HG03378 (cell line): Measurements from ENCODE around the gene TRRAP.

Source experiments
- ATAC-seq: cut with Tn5 transposase; IDR thresholded peaks from one replicate; pipeline ENCODE4 v1.9.1; 2021; ENCODE audit warnings: mild to moderate bottlenecking, moderate library complexity; ENCODE audit not compliant: unreplicated experiment

TRRAP gene

DNA sequence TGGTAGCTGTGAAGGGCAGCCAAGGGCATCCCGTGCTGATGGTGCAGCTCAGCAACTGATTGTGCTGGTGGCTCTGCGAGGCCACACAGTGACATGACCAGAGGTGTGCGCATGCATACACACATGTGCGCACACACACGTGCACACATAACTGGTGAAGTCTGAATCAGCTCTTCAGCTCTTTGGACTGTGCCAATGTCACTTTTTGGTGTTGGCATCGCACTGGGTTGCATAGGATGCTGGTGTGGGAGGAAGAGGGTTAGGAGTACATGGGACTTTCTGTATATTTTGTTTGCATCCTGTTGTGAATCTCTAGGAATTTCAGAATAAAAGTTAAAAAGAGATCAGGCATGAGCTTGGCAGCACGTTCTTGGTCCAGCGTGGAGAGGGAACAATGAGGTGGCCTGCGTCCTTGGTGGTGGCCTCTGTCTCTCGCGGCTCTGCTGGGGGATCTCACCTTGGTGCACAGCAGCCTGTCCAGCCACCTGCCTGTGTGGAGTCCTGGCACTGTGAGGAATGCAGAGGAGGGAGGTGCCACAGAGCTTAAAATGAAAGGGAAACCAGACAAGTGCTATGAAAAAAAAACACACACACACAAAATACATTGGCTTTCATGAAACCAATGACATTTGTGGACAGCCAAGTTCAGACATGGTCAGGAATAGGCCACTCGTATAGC, 124.0 kb downstream of the TRRAP start:
- no peak for ATAC-seq

GRCh38 chr7:99002827-99003212, 124.5 kb downstream of the TRRAP start:
- ATAC-seq = no peak

DNA sequence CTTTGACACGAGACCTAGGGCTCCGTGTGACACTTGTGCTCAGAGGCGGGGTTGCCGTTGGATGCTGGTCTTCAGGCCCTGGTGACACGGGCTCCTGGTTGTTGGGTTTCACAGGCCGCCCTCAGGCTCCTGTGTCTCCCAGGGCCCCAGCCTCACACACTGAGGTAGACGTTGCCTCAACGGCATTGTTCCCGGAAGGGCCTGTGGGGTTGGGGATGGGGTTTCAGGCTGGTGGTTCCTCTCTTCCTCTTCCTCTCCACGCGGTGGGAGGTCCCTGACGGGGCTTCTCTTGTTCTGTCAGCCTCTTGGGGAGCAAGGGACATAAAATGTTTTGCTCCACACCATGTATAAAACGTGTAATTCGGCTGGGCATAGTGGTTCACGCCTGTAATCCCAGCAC, 125.1 kb downstream of the TRRAP start:
- no peak for ATAC-seq

GRCh38 chr7:99004216-99004615, 125.9 kb downstream of the TRRAP start:
- no peak for ATAC-seq

DNA sequence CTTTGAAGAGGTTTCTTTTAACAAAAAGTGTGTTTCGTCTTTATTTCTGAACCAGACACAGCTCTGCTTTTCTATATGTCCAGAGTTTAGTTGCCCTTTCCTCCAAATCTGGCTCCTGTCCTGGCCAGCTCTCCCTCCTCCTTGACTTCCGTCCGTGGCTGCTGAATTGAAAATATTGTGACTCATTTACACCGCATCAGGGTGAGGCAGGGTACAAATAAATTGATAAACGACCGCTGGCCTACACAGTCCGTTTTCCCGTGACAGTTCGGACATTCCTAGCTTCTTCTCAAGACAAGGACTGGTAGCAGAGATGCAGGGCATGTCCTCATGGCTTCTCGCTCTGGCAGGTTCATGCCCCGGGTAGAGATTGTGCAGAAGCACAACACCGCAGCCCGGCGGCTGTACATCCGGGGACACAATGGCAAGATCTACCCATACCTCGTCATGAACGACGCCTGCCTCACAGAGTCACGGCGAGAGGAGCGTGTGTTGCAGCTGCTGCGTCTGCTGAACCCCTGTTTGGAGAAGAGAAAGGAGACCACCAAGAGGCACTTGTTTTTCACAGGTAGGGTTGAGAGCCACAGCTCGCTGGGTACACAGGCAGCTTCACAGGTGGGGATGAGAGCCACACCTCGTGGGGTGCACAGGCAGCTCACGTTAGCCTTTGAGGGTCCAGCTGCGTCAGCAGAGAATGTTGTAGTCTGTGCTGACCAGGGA, 126.6 kb downstream of the TRRAP start:
- ATAC-seq = no peak

- no peak for ATAC-seq
Measured at GRCh38 chr7:99005776-99006175, 127.4 kb downstream of the TRRAP start.

DNA sequence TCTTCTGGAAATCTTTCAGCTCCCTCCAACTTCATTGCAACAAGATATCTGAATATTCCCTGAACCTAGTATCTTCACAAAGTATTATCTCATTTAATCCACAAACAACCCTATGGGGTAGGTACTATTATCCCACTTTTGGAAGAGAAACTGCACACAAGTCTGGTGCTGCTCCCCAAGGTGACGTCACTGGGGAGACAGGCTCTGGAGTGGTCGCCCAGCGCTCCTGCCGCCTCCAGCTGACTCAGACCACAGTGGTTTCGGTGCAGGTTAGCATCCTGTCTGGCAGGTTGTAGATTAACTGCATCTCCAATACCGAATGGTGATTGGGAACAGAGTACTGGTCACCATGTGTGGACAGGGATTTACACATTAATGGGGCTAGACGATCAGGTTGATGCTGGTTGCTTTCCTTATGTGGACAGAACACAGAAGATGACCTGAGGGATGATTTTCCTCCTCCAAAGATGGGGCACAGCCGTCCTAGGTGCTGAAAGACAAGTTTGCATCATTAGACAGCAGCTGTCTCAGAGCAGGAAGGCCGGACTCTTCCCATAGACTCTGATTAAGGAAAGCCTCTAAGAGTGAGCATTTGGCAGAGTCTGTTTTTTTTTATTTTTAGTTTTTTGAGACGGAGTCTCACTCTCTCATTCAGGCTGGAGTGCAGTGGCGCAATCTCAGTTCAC, 128.6 kb downstream of the TRRAP start:
- ATAC-seq = no peak

- no peak for ATAC-seq
Measured at GRCh38 chr7:99008181-99008631, 129.9 kb downstream of the TRRAP start.

DNA sequence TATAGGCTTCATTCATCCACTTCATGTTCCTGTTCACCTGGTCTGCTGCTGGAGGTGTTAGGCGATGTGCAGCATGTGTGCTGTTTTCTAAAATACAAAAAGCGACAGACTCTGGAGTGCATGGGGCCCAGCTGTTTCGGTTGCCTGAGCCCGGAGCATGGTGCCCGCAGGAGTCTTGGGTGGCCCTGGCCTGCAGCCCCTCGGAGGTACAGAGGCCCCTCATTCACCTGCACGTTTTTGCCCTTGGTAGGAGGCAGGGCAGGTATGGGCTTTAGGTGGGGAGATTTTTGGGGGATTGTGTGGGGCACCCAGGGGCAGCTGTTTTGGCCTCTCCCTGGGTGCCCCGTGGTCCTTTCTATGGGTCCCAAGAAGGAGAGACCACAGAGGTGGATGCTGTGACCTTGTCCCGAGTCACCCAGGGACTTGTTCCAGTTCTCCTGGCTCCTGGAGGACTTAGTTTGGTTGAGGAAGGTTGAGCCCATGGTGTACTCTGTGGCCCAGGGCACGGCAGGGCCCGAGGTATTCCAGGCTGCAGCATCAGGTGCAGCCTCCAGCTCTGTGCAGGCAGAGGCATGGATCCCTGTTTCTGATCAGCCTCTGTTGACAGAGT, 130.7 kb downstream of the TRRAP start:
- no peak for ATAC-seq

DNA sequence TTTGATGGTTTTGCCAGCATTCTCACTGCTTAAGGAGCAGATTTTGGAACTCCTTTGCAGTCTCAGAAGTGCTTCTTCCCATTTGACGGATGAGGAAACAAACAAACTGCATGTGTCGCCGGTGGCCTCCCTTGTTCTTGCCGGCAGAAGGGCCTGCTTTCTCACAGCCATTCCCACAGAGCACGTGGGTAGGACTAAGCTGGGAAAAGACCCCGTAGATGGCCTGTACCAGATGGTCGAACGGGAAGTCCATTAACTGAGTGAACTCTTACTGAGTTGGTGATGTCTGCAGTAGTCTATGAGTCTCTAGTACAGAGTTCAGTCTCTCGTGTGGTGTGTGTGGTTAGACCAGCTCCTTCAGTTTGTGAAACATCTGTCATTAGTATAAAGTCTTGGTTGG, 131.9 kb downstream of the TRRAP start:
- no peak for ATAC-seq

DNA sequence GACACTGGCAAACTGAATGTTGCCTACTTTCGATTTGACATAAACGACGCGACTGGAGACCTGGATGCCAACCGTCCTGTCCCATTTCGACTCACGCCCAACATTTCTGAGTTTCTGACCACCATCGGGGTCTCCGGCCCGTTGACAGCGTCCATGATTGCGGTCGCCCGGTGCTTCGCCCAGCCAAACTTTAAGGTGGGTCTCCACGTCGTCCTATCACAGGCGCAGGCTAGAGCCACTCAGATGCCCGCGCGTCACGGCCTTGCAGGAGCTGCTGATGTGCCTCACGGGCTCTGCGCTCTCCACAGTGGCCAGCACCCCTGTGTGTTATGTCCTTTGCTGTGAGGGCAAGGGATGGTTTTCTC, 133.0 kb downstream of the TRRAP start:
- ATAC-seq = no peak

DNA sequence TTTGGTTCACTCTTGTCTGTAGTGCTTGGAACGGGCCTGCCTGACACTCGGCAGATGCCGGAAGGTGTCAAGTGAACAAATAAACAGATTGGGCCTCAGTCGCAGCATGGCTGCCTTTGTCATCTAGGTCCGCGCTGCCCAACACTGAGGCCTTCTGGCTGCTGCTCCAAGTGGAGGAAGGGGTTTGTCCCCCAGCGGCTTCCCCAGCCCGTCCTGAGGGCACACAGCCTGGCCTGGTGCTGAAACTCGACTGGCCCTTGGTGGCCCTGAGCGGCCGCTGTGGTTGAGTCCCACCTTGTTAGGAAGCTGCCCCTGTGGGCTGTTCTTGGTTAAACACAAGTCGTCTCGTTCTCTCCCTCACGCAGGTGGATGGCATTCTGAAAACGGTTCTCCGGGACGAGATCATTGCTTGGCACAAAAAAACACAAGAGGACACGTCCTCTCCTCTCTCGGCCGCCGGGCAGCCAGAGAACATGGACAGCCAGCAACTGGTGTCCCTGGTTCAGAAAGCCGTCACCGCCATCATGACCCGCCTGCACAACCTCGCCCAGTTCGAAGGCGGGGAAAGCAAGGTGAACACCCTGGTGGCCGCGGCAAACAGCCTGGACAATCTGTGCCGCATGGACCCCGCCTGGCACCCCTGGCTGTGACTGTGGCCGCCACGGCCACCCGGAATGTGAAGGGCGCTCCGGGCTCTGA, 133.5 kb downstream of the TRRAP start:
- ATAC-seq = no peak

DNA sequence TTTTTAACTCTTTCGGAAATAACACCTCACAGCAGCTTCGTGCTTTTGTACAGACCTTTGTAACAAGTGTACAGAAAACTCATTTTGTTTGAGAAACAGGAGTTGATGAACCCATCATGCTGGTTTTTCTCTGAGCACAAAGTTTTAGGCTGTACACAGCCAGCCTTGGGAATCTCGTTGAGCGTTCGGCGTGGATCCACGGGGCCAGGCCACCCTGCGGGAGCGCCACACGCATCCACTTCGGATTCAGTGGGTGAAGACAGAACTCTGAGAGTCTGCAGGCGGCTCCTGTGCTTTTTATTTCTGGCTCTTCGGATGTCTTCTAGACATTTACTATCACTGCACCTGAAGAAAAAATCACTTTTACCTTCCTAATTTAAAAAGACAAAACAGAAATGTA, 134.4 kb downstream of the TRRAP start:
- ATAC-seq = no peak

GRCh38 chr7:99013266-99014112, 135.2 kb downstream of the TRRAP start:
- ATAC-seq = no peak

DNA sequence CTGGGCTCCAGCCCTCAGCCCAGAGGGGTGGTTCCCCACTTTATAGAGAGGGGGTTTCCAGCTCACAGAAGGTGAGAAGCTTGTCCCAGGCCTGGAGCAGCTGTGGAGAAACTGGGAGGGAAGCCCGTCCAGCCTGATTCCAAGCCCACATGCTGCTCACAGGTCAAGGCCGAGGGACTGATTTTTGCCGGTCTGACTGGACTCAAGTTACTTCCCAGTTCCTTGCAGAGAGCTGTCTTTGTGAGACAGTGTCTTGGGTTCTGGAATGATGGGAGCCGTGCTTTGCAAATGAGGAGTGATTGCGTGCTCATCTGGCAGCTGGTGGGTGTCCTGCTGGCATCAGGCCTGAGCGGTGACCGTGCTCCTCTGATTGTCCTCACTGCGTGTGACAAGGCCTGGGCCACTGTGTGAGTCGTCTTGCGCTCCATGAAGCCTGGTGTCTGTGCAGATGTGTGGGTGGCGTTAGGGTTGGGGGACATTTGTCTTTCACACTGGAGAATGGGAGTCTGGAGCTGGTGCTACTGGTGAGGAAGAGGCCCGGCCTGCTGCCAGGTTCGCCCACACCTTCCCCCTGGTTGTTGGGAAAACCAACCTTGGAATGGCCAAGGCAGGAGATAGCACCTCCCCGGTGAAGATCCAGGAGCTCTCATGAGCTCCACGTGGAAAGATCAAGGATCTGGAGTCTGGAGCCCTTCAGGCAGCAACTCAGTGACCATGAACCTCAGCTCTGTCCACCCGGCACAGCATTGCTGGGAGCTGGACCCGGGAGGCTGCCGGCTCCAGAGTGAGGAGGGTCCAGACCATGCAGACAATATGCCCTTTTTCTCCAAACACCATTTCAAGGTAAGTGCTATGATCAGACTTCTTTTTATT, 136.0 kb downstream of the TRRAP start:
- no peak for ATAC-seq

GRCh38 chr7:99016196-99016595, 137.9 kb downstream of the TRRAP start:
- no peak for ATAC-seq

DNA sequence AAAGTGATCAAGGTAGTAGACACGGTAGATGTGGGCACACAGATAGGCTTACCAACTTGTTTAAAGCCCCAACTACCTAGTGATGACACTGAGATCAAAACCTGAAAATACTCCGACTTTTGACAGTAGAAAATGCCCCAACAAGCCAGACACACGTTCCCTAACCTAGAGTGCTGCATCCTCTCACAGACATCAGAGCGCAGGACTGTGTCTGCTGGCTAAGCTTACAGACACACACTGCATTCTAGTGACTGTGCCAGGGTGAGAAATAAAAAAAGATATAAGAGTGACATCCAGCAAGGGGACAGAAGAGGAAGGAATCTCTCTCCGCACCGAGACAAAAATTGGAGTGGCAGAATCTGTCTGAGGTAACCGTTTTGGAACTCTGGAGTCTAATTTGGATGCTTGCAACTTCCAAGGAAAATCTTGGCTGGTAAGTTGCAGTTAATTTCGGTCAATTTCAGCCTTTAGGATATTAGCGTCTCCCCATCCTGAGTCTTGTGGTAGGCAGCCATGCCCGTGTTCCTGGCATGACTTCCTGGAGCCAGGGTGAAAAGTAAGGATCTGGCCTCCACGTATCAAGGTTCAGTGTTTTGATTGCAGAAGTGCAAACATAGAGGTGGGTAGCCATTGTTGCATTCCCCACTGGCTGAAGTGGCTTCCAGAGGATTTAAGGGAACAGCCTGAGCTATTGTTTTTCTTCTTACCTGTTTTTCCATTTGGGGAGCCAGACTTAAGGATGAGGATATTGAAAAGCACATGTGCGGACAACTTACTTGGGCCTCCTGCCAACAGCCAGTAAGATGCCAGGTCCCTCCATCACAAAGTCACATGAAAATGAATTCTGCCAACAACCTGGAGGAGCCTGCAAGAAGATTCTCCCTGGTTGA, 141.4 kb downstream of the TRRAP start:
- ATAC-seq = no peak

GRCh38 chr7:99020413-99020715, 142.0 kb downstream of the TRRAP start:
- ATAC-seq = no peak
